GM12878 (cell line): ENCODE results near the gene FPGS. TPM values are rescaled to one million over a fixed set of nuclear protein-coding genes. Genes with fewer than 3 reads are reported as not detected.
A peak's percentile ranks its signal among the peaks of the same experiment; 100 is the strongest.

Source experiments
- ASH2L ChIP-seq: fragments of 300-600, 200-600 bp; sonication (generic); IDR thresholded peaks from 2 replicates; pipeline ENCODE4 v1.6.1; 2017; ENCODE audit warnings: low read depth, mild to moderate bottlenecking, borderline replicate concordance
- BACH1 ChIP-seq: fragments of 450-650 bp; IDR thresholded peaks from 2 replicates; pipeline ENCODE4 v1.6.1; 2017; ENCODE audit warnings: mild to moderate bottlenecking, borderline replicate concordance
- BHLHE40 ChIP-seq, 2 experiments: fragments of 450-650 bp in 1 of 2; IDR thresholded peaks; 2 replicates each; pipeline ENCODE4 v1.6.1; 2011 to 2017; ENCODE audit warnings: low read depth in 2 of 2, borderline replicate concordance in 1 of 2, improper control_type of control experiment in 1 of 2, low read length in 1 of 2, mild to moderate bottlenecking in 1 of 2
- CEBPB ChIP-seq, 2 experiments: fragments of 150-350 bp in 1 of 2; IDR thresholded peaks; 2 replicates each; pipeline ENCODE4 v1.6.1; 2012 to 2014; ENCODE audit warnings: low read depth in 2 of 2, low read length in 2 of 2, borderline replicate concordance in 1 of 2, inconsistent platforms in 1 of 2
- CREB1 ChIP-seq: IDR thresholded peaks from 2 replicates; pipeline ENCODE4 v1.6.1; 2012; ENCODE audit warnings: low read depth, mild to moderate bottlenecking, inconsistent platforms
- CTCF ChIP-seq, 3 experiments: IDR thresholded peaks in 2 of 3; conservative IDR thresholded peaks in 1 of 3; 2 replicates each; pipeline ENCODE4 v1.5.1; 2011; ENCODE audit warnings: low read depth in 3 of 3, low read length in 3 of 3, mild to moderate bottlenecking in 3 of 3, control low read depth in 2 of 3, moderate library complexity in 2 of 3, inconsistent platforms in 1 of 3, mixed read lengths in 1 of 3; ENCODE audit not compliant: control insufficient read depth in 2 of 3, insufficient read depth in 1 of 3; ENCODE audit errors: extremely low read depth in 1 of 3
- EED ChIP-seq: sonication (generic); IDR thresholded peaks from 2 replicates; pipeline ENCODE4 v1.6.1; 2016; ENCODE audit warnings: antibody characterized with exemption, low read depth
- EGR1 ChIP-seq, 2 experiments: IDR thresholded peaks; 1 replicate in 1 of 2; 2 replicates in 1 of 2; pipeline ENCODE4 v1.6.1; 2011 to 2012; ENCODE audit warnings: low read depth in 2 of 2, low read length in 2 of 2, borderline replicate concordance in 1 of 2, mild to moderate bottlenecking in 1 of 2, moderate library complexity in 1 of 2
- IKZF1 ChIP-seq: fragments of 450-650 bp; conservative IDR thresholded peaks from 2 replicates; pipeline ENCODE4 v1.6.1; 2017; ENCODE audit warnings: antibody characterized with exemption, mild to moderate bottlenecking
- IKZF2 ChIP-seq, 2 experiments: fragments of 450-650 bp; IDR thresholded peaks; 2 replicates each; pipeline ENCODE4 v1.6.1; 2017; ENCODE audit warnings: mild to moderate bottlenecking in 2 of 2, moderate library complexity in 2 of 2
- KLF5 ChIP-seq: fragments of 450-650 bp; IDR thresholded peaks from 2 replicates; pipeline ENCODE4 v1.6.1; 2014; ENCODE audit warnings: mild to moderate bottlenecking; ENCODE audit not compliant: partially characterized antibody
- MXI1 ChIP-seq: fragments of 150-350 bp; IDR thresholded peaks from 2 replicates; pipeline ENCODE4 v1.6.1; 2011; ENCODE audit warnings: low read depth, mild to moderate bottlenecking, inconsistent platforms, low read length, improper control_type of control experiment
- NFIC ChIP-seq: IDR thresholded peaks from 2 replicates; pipeline ENCODE4 v1.6.1; 2012; ENCODE audit warnings: low read depth, mild to moderate bottlenecking, inconsistent platforms, low read length, moderate library complexity
- NKRF ChIP-seq: fragments of 450-650 bp; conservative IDR thresholded peaks from 2 replicates; pipeline ENCODE4 v1.6.1; 2017; ENCODE audit warnings: mild to moderate bottlenecking, moderate library complexity
- POLR2AphosphoS2 ChIP-seq: IDR thresholded peaks from 2 replicates; pipeline ENCODE4 v1.6.1; 2011; ENCODE audit warnings: low read depth, mild to moderate bottlenecking, low read length, improper control_type of control experiment, moderate library complexity
- POU2F2 ChIP-seq: IDR thresholded peaks from 3 replicates; pipeline ENCODE4 v1.6.1; 2011; ENCODE audit warnings: low read depth, mild to moderate bottlenecking, low read length, borderline replicate concordance
- RAD21 ChIP-seq: IDR thresholded peaks from 2 replicates; pipeline ENCODE4 v1.6.1; 2011; ENCODE audit warnings: mild to moderate bottlenecking, low read depth, low read length, moderate library complexity; ENCODE audit not compliant: insufficient read depth
- RBBP5 ChIP-seq: fragments of 200-600 bp; sonication (generic); conservative IDR thresholded peaks from 2 replicates; pipeline ENCODE4 v1.6.1; 2016
- RCOR1 ChIP-seq: conservative IDR thresholded peaks from 2 replicates; pipeline ENCODE4 v1.6.1; 2012; ENCODE audit warnings: low read depth, low read length, improper control_type of control experiment
- RELB ChIP-seq: fragments of 450-650 bp; IDR thresholded peaks from 2 replicates; pipeline ENCODE4 v1.6.1; 2017; ENCODE audit warnings: low read depth, mild to moderate bottlenecking, moderate library complexity
- SKIL ChIP-seq: fragments of 450-650 bp; IDR thresholded peaks from 2 replicates; pipeline ENCODE4 v1.6.1; 2017; ENCODE audit warnings: mild to moderate bottlenecking, low read depth, inconsistent platforms; ENCODE audit not compliant: poor library complexity, severe bottlenecking
- SMARCA5 ChIP-seq: fragments of 450-650 bp; IDR thresholded peaks from 2 replicates; pipeline ENCODE4 v1.6.1; 2017; ENCODE audit warnings: mild to moderate bottlenecking
- SMC3 ChIP-seq: IDR thresholded peaks from 2 replicates; pipeline ENCODE4 v1.6.1; 2011; ENCODE audit warnings: low read length, improper control_type of control experiment, borderline replicate concordance
- SREBF1 ChIP-seq: IDR thresholded peaks from 2 replicates; pipeline ENCODE4 v1.6.1; 2012; ENCODE audit warnings: mild to moderate bottlenecking, low read length
- polyA plus RNA-seq, 11 experiments: library from polyadenylated mRNA; depleted of rRNA in 4 of 11; unstranded in 6 of 11; stranded (reverse) in 5 of 11; fragments of >200 nt; fragmentation: Nextera tagmentation in 4 of 11; fragmentation: Illumina TruSeq in 1 of 11; extraction: Ambion mirVana in 4 of 11; extraction: Trizol in 1 of 11; gene quantifications; 1 replicate in 1 of 11; 2 replicates in 10 of 11; pipeline versions ENCODE4 v1.2.1 to v1.2.3, GENCODE V29; 2011 to 2016; ENCODE audit warnings: inconsistent platforms in 2 of 11, missing spikeins in 2 of 11, low read depth in 1 of 11
- total RNA-seq, 4 experiments: library from RNA; depleted of rRNA in 3 of 4; stranded (reverse); fragments of >200 nt in 3 of 4; fragmentation: Illumina TruSeq in 1 of 4; extraction: Trizol in 1 of 4; gene quantifications; 2 replicates each; pipeline versions ENCODE4 v1.2.1 to v1.2.3, GENCODE V29; 2013 to 2021

FPGS gene
- total and polyA plus RNA-seq, 10 of the 15 experiments (the other 5 are each of a cell fraction or from before 2014, with no cell fraction given), result 1.2 to 127 (median 80.4) TPM

- TF ChIP-seq NKRF (no peak; the same call in 1 of the 2 replicates), MXI1 (no peak), BACH1 (no peak), EED (0 out of 2 replicates have a peak, but pooled peaks have one; percentile 4), CREB1 (no peak), RBBP5 (no peak), SREBF1 (no peak), SMC3 (peak; percentile 6; the same call in 1 of the 2 replicates), IKZF1 (no peak), RELB (0 out of 2 replicates have a peak, but pooled peaks have one; percentile 23), IKZF2 (IDR thresholded peaks at IDR 0.05) (0 out of 4 replicates have a peak, but pooled peaks of 1 of the 2 experiments have one; percentile 10), CEBPB (IDR thresholded peaks at IDR 0.05; ENCODE audit: borderline replicate concordance in 1 of 2, low read depth in 2 of 2, low read length in 2 of 2) (no peak), CTCF (IDR thresholded peaks at IDR 0.05 in 2 of 3, conservative IDR thresholded peaks at IDR 0.05 in 1 of 3; ENCODE audit: control insufficient read depth in 2 of 3, extremely low read depth in 1 of 3, insufficient read depth in 1 of 3, low read depth in 3 of 3, low read length in 3 of 3) (peak; percentile 18 to 43 (median 27); a peak in 5 of 6 replicates), RCOR1 (0 out of 2 replicates have a peak, but pooled peaks have one; percentile 5), POU2F2 (no peak), SKIL (no peak), EGR1 (IDR thresholded peaks at IDR 0.05; ENCODE audit: borderline replicate concordance in 1 of 2, low read depth in 2 of 2, low read length in 2 of 2) (no peak), ASH2L (no peak), KLF5 (no peak), RAD21 (peak; percentile 22; the same call in 1 of the 2 replicates), SMARCA5 (no peak), POLR2AphosphoS2 (no peak), BHLHE40 (IDR thresholded peaks at IDR 0.05; ENCODE audit: borderline replicate concordance in 1 of 2, low read depth in 2 of 2, low read length in 1 of 2) (0 out of 4 replicates have a peak, but pooled peaks of 1 of the 2 experiments have one; percentile 1), NFIC (no peak)
Observed at GRCh38 chr9:127786773-127787104, 15.9 kb upstream of the FPGS start (continued).
